ENCODE data around the gene SLC26A9. TPM values are rescaled to one million over a fixed set of nuclear protein-coding genes. Genes with fewer than 3 reads are reported as not detected.

The SLC26A9 gene
- total and polyA plus RNA-seq, 9 of the 15 experiments (the other 6 are each of a cell fraction or from before 2014, with no cell fraction given) = 0.03 TPM; not detected in 8

GRCh38 chr1:205976036-205976435, 32.8 kb upstream of the SLC26A9 start:
- Histone ChIP-seq H3K4me1 (replicated peaks in 1 of 2; ENCODE audit: control insufficient read depth in 2 of 2, insufficient read depth in 2 of 2, low read length in 2 of 2) (peaks cover 0 to 4% of the 10 kb centered on the region in 2 experiments; a peak in 1 of 5 replicates), H4K20me1 (replicated peaks; ENCODE audit: control insufficient read depth, insufficient read depth, low read length) (peaks cover 13% of the 10 kb centered on the region; the same call in 1 of the 2 replicates), H3K27me3 (ENCODE audit: control insufficient read depth in 2 of 2, insufficient read depth in 2 of 2, low read length in 2 of 2) (peaks cover 18 to 41% of the 10 kb centered on the region in 2 experiments), H3K36me3 (ENCODE audit: control insufficient read depth, insufficient read depth, low read length) (no peaks in the 10 kb centered on the region), H3K79me2 (ENCODE audit: control insufficient read depth, insufficient read depth, low read length) (no peaks in the 10 kb centered on the region), H3K27ac (ENCODE audit: extremely low read depth, low read depth, low read length) (no peak overlapping the region), H3K9me1 (ENCODE audit: control insufficient read depth, insufficient read depth, low read length) (no peaks in the 10 kb centered on the region), H3K4me3 (no peak overlapping the region), H2AFZ (ENCODE audit: low read depth, low read length) (no peak overlapping the region), H3K9me3 (replicated peaks; ENCODE audit: control insufficient read depth, insufficient read depth, low read depth, low read length) (no peaks in the 10 kb centered on the region; the same call in 1 of the 2 replicates), H3K9ac (ENCODE audit: insufficient read depth in 1 of 2, low read depth in 2 of 2, low read length in 2 of 2) (no peak overlapping the region), H3K4me2 (ENCODE audit: insufficient read depth, low read length) (no peak overlapping the region)
- POLR2A ChIA-PET = no interaction called here
- DNase-seq (ENCODE audit: extremely low read depth in 1 of 4, low spot score in 3 of 4) (no peak), FAIRE-seq (no peak), ATAC-seq (no peak)
- no TSS peak for BruUV-seq (replicated peaks)
- in situ Hi-C loops (cut with MboI) = no loop called here
- 1% methylated on average over 4 of the region's 4 CpGs for WGBS (ENCODE audit: insufficient coverage, low coverage, missing lambda C conversion rate)
- CTCF ChIA-PET (ENCODE audit: low intra/inter-chr PET ratio) = interaction anchor here (0.6 to 5.9 kb wide), 4 partner anchors 32 to 319 kb away, joined by 3 to 114 read pairs (median 13); no protein-coding TSS in a partner anchor
- intact Hi-C loops (cut with micrococcal nuclease) = loop anchor here (2.0 to 5.0 kb wide), 2 partner anchors 317 to 384 kb away; no protein-coding TSS in a partner anchor
- TF ChIP-seq ZNF592 (IDR thresholded peaks at IDR 0.05) (no peak), KLF13 (tag; IDR thresholded peaks at IDR 0.05; ENCODE audit: borderline replicate concordance, low read depth) (no peak), SFPQ (IDR thresholded peaks at IDR 0.05; ENCODE audit: low read depth, low read length) (no peak), POLR2B (IDR thresholded peaks at IDR 0.05; ENCODE audit: low read depth, partially characterized antibody) (no peak), ZNF431 (CRISPR knock-in tag; IDR thresholded peaks at IDR 0.05) (no peak), FOXO4 (CRISPR knock-in tag; IDR thresholded peaks at IDR 0.05) (no peak), MED1 (CRISPR knock-in tag; IDR thresholded peaks at IDR 0.05; ENCODE audit: borderline replicate concordance) (no peak), NBN (IDR thresholded peaks at IDR 0.05; ENCODE audit: low read depth) (no peak), ZNF780A (CRISPR knock-in tag; IDR thresholded peaks at IDR 0.05) (no peak), SP2 (IDR thresholded peaks at IDR 0.05; ENCODE audit: extremely low read depth, low read depth, low read length, poor library complexity, severe bottlenecking) (no peak), TEAD4 (IDR thresholded peaks at IDR 0.05; ENCODE audit: low read length) (no peak), TEAD4 (CRISPR knock-in tag; IDR thresholded peaks at IDR 0.05; ENCODE audit: borderline replicate concordance) (no peak), ILK (tag; IDR thresholded peaks at IDR 0.05; ENCODE audit: borderline replicate concordance, low read depth) (no peak), DNMT1 (IDR thresholded peaks at IDR 0.05) (no peak), ADNP (tag; IDR thresholded peaks at IDR 0.05) (no peak), IFI16 (CRISPR knock-in tag; IDR thresholded peaks at IDR 0.05) (no peak)
